ENCODE data around the gene LHFPL2.
A peak's percentile ranks its signal among the peaks of the same experiment; 100 is the strongest.
"Not testable (repeated sequence)": the region's sequence is repeated elsewhere in the genome, so short reads cannot be mapped to it uniquely, and the experiment has no call there.

Gene LHFPL2

DNA sequence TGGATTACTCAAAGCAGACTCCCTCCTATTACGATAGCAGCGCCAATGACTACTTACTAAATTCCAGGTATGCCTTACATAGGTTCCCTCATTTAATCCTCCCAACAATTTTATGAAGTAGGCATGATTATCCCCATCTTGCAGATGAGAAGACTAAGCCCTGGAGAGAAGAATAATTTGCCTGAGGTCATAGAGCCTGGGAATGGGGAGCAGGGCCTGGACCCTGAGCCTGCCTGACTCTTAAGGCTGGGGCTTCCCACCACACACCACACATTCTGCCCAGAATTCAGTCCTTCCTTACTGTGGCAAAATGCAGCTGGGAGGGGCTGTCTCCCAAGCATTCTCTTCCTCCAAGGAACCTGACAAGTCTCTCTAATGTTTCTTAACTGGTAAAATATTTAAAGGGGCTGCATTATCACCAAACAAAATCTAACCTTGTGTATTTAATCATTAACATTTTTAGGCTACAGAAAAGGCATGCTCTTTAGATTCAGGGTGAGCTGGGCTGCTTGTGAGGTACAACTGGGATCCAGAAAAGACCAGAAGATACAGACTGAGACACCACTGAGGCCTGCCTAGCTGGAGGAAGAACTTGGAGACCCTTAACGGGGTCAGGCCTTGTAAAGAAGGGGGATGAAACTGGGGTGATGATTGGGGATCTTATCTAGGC lies 26.1 kb downstream of the LHFPL2 start:
- Histone ChIP-seq H3K4me2 (no peak overlapping the region), H3K36me3 (no peaks in the 10 kb centered on the region), H3K4me1 (peaks cover 51% of the 10 kb centered on the region), H3K4me3 (no peak overlapping the region), H3K27me3 (no peaks in the 10 kb centered on the region), H3K9ac (no peak overlapping the region), H3K27ac (no peak overlapping the region), H3K9me3 (peaks cover 11% of the 10 kb centered on the region), H4K20me1 (no peaks in the 10 kb centered on the region)
- TF ChIP-seq Cebpa-rat (IDR thresholded peaks at IDR 0.05), result no peak

DNA sequence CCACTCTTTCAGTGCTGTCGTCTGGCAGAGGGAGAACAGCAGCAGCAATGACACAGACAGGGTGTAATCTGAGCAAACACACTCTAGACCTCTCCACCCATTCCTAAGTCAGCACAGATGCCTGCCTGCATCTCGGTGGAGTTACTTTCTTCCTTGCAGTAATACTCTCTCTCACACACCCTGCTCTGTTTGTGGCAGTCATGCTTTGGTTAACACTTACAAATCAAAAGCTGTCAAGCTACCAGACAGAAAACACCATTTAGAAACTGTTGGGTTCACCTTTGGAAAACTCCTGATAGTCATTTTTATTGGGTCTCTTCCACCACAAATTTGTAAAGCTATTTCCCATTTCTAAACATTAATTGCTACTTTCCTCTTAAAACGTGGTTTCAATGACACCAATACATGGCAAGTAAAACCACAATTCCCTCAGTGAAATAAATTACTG lies 27.3 kb downstream of the LHFPL2 start:
- H3K4me1 ChIP-seq, result peaks cover 40% of the 10 kb centered on the region
- no peak overlapping the region for H3K4me3 ChIP-seq
- no peak overlapping the region for H3K27ac ChIP-seq
- H3K27me3 ChIP-seq, result no peaks in the 10 kb centered on the region
- H3K36me3 ChIP-seq, result no peaks in the 10 kb centered on the region
- H3K9me3 ChIP-seq, result peaks cover 11% of the 10 kb centered on the region
- H3K4me2 ChIP-seq, result peak overlapping the region; percentile 45
- H3K9ac ChIP-seq, result no peak overlapping the region
- no peaks in the 10 kb centered on the region for H4K20me1 ChIP-seq
- no peak for TF ChIP-seq Cebpa-rat (IDR thresholded peaks at IDR 0.05)

DNA sequence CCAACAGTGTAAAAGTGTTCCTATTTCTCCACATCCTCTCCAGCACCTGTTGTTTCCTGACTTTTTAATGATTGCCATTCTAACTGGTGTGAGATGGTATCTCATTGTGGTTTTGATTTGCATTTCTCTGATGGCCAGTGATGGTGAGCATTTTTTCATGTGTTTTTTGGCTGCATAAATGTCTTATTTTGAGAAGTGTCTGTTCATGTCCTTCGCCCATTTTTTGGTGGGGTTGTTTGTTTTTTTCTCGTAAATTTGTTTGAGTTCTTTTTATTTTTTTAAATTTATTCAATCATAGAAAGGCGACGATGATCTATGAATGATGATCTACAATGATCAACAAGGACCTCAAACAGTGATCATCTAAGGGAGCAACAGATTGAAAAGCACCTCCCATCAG lies 28.5 kb downstream of the LHFPL2 start:
- H3K4me1 ChIP-seq, result peaks cover 31% of the 10 kb centered on the region
- not testable (repeated sequence) for H3K27ac ChIP-seq, H4K20me1 ChIP-seq, H3K4me3 ChIP-seq, H3K9ac ChIP-seq, H3K27me3 ChIP-seq, H3K4me2 ChIP-seq, H3K36me3 ChIP-seq
- H3K9me3 ChIP-seq, result peaks cover 11% of the 10 kb centered on the region

DNA sequence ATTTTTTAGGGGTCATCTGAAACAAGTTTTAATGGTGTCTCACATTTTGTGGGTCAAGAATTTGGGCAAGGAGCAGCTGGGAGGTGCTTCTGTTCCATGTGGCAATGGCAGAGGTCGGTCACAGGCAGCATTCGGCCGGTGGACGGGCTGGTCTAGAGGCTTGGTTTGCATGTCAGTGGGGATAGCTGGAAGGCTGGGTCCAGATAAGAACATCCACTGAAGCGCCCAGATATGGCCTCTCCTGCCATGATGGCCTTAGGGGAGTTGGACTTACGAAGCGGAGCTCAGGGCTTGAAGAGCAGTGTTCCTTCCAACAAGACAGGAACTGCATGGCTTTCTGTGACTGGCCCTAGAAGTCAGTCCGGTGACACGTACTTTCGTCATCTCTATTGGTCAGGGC lies 30.3 kb downstream of the LHFPL2 start:
- Histone ChIP-seq H3K9me3 (peaks cover 11% of the 10 kb centered on the region), H4K20me1 (no peaks in the 10 kb centered on the region), H3K4me1 (peaks cover 21% of the 10 kb centered on the region), H3K9ac (no peak overlapping the region), H3K36me3 (no peaks in the 10 kb centered on the region), H3K27me3 (no peaks in the 10 kb centered on the region), H3K27ac (no peak overlapping the region), H3K4me2 (no peak overlapping the region), H3K4me3 (no peak overlapping the region)
- no peak for TF ChIP-seq Cebpa-rat (IDR thresholded peaks at IDR 0.05)

DNA sequence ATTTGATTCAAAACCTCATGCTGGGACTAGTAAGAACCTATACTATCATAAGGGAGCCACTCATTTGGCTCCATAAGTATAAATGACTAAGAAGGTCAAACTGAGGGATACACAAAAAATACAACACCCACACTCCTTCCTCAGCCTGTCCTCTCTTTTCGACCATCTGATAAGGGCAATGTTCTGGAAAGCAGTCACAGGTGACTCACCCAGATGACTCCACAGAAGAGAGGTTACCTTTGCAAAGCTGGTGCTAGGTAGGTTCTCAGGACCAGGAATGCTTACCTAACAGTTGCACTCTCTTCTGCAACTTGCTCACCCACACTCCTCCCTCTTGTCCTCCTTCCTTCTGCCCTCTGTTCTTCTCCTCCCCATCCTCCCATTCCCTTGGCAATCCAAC lies 32.9 kb downstream of the LHFPL2 start:
- TF ChIP-seq Cebpa-rat (IDR thresholded peaks at IDR 0.05), result no peak
- Histone ChIP-seq H3K27ac (no peak overlapping the region), H3K4me3 (no peak overlapping the region), H4K20me1 (no peaks in the 10 kb centered on the region), H3K4me2 (no peak overlapping the region), H3K9me3 (peaks cover 11% of the 10 kb centered on the region), H3K36me3 (no peaks in the 10 kb centered on the region), H3K4me1 (peaks cover 3% of the 10 kb centered on the region), H3K9ac (no peak overlapping the region), H3K27me3 (no peaks in the 10 kb centered on the region)

DNA sequence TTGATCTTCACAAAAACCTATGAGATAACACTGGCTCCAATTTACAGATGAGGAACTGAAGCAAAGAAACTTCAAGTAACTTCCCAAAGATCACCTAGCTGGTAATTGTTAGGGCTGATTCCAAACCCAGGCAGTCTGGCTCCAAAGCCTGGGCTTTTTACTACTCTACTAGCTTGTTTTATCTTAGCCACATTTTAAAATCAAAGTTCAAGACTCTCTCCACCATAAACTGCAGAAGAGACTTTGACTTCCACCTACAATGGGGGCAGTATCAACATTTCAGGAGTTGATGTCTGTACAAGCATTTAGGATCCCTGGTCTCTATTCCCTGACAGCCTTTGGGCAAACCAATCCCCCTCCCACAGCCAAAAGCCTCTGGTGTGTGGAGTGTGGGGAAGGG lies 33.8 kb downstream of the LHFPL2 start:
- peaks cover 4% of the 10 kb centered on the region; the same call in 1 of the 2 replicates for H3K9me3 ChIP-seq
- H3K27ac ChIP-seq, result no peak overlapping the region
- H4K20me1 ChIP-seq, result no peaks in the 10 kb centered on the region
- TF ChIP-seq Cebpa-rat (IDR thresholded peaks at IDR 0.05), result no peak
- H3K4me1 ChIP-seq, result no peaks in the 10 kb centered on the region
- H3K4me2 ChIP-seq, result no peak overlapping the region
- no peaks in the 10 kb centered on the region for H3K27me3 ChIP-seq
- H3K9ac ChIP-seq, result no peak overlapping the region
- H3K4me3 ChIP-seq, result no peak overlapping the region
- H3K36me3 ChIP-seq, result no peaks in the 10 kb centered on the region

DNA sequence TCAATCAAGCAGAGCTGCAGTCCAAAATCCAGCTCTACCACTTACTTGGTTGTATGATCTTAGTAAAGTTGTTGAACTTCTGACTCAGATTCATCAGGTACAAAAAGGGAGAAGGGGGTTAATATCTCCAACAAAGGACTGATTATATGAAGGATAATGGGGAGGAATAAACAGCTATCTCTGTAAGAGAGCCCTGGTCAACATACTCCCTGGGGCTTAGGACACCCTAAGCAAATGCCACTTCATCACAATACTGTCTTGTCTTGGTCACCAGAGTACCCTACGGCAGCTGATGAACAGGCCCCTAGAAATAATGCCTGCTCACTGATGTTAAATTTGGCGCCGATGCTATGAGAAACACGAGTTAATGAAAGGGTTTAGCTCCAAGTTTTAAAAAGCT lies 34.8 kb downstream of the LHFPL2 start:
- H3K27me3 ChIP-seq, result no peaks in the 10 kb centered on the region
- H3K4me3 ChIP-seq, result no peak overlapping the region
- no peaks in the 10 kb centered on the region for H4K20me1 ChIP-seq
- no peak overlapping the region for H3K4me2 ChIP-seq
- H3K27ac ChIP-seq, result no peak overlapping the region
- no peak overlapping the region for H3K9ac ChIP-seq
- H3K36me3 ChIP-seq, result no peaks in the 10 kb centered on the region
- no peak for TF ChIP-seq Cebpa-rat (IDR thresholded peaks at IDR 0.05)
- H3K9me3 ChIP-seq, result peaks cover under 1% of the 10 kb centered on the region; the same call in 1 of the 2 replicates
- no peaks in the 10 kb centered on the region for H3K4me1 ChIP-seq

DNA sequence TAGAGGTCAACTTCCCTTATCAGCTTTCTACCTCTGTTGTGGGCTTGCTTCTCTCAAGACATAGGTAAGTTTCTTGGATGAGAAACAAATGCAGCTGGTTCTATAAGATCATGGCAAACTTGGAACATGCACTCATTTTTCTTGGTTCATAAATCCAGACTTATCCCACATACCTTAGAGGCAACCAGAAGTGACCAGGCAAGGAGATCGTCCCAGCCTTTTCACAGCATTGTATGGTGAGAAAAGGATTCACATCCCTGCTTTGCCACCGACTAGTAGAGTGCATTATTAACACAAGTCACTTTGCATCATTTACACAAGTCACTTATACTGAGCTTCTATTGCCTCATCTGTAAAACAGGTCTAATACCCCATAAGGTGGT lies 35.4 kb downstream of the LHFPL2 start:
- Histone ChIP-seq H4K20me1 (no peaks in the 10 kb centered on the region), H3K9ac (no peak overlapping the region), H3K9me3 (no peaks in the 10 kb centered on the region), H3K36me3 (no peaks in the 10 kb centered on the region), H3K4me2 (no peak overlapping the region), H3K27ac (no peak overlapping the region), H3K4me3 (no peak overlapping the region), H3K27me3 (no peaks in the 10 kb centered on the region), H3K4me1 (no peaks in the 10 kb centered on the region)
- TF ChIP-seq Cebpa-rat (IDR thresholded peaks at IDR 0.05), result no peak

DNA sequence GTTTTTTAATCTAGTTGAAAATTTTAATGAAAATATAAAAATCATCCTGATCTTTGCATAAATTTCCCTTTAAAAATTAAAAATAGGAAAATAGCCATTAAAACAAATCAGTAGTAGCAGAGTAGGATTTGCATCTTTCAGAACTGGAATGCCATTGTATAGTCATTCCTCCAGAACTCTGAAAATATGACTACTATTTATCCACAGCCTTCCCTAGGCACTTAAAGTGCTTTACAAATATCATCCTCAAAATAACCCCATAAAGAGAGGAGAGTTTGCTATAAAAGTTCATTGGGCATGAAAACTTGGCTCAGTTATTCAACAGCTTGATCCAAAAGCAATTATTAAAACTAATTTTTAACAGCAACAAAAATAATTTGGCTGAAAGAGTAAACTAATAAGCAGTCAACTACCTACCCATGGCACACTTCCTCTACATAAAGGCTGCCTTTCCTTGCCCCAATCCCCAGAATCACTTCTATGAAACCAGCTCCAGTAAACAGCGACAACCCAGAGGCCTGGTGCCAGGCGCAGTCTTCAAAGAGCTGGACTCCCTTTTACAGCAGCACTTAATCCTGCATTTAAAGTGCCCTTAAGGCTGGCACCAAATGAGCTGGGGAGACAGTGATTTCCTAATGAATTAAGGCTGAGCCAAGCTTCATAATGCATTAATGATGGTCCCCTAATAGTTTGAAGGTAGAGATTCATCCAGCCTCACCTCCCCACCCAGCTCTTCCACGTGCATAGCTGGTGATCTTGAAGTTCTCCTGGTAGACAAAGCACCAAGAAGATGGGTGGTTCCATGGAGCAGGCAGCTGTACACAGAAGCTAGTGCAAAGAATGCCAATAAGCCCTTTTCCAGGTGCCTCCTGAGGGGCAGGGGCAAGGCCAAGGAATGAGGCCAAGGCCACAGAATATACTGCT lies 36.1 kb downstream of the LHFPL2 start:
- Histone ChIP-seq H3K36me3 (no peaks in the 10 kb centered on the region), H3K27me3 (no peaks in the 10 kb centered on the region), H4K20me1 (no peaks in the 10 kb centered on the region), H3K27ac (no peak overlapping the region), H3K4me1 (no peaks in the 10 kb centered on the region), H3K4me3 (no peak overlapping the region), H3K9ac (no peak overlapping the region), H3K9me3 (no peaks in the 10 kb centered on the region), H3K4me2 (no peak overlapping the region)
- no peak for TF ChIP-seq Cebpa-rat (IDR thresholded peaks at IDR 0.05)

DNA sequence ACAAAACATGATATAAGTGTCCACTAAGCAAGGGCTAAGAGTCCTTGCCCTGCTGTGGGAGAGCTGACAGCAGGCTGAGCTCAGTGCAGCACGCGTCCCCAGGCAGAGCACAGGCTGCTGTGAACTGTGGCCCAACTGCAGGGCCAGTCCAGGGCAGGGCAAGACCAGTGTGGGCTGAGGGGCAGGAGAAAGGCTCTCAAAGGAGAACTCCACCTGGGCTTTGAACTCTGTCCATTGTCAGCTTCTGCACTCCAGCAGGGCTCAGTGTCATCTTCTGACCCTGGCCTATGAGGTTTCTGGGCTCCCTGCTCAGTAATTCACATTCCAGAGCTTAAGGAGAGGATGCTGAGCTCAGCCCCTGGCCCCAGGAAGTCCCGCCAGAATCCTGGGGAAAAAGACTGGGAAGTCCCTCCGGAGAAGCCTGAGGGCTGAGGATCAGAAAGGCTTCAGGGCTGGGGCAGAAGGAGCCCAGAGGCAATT lies 37.4 kb downstream of the LHFPL2 start:
- Histone ChIP-seq H3K4me3 (no peak overlapping the region), H3K27me3 (no peaks in the 10 kb centered on the region), H3K9ac (no peak overlapping the region), H4K20me1 (no peaks in the 10 kb centered on the region), H3K4me2 (no peak overlapping the region), H3K9me3 (no peaks in the 10 kb centered on the region), H3K4me1 (no peaks in the 10 kb centered on the region), H3K36me3 (no peaks in the 10 kb centered on the region), H3K27ac (no peak overlapping the region)
- no peak for TF ChIP-seq Cebpa-rat (IDR thresholded peaks at IDR 0.05)

All from BLaER1 (cell line).